ENCODE data around the gene ACSL1. TPM values are rescaled to one million over a fixed set of nuclear protein-coding genes. Genes with fewer than 3 reads are reported as not detected.
A peak's percentile ranks its signal among the peaks of the same experiment; 100 is the strongest.
"Not testable (repeated sequence)": the region's sequence is repeated elsewhere in the genome, so short reads cannot be mapped to it uniquely, and the experiment has no call there.

Gene ACSL1
- polyA plus RNA-seq, 3 donors: 43.8 to 61.2 (median 51.9) TPM

DNA sequence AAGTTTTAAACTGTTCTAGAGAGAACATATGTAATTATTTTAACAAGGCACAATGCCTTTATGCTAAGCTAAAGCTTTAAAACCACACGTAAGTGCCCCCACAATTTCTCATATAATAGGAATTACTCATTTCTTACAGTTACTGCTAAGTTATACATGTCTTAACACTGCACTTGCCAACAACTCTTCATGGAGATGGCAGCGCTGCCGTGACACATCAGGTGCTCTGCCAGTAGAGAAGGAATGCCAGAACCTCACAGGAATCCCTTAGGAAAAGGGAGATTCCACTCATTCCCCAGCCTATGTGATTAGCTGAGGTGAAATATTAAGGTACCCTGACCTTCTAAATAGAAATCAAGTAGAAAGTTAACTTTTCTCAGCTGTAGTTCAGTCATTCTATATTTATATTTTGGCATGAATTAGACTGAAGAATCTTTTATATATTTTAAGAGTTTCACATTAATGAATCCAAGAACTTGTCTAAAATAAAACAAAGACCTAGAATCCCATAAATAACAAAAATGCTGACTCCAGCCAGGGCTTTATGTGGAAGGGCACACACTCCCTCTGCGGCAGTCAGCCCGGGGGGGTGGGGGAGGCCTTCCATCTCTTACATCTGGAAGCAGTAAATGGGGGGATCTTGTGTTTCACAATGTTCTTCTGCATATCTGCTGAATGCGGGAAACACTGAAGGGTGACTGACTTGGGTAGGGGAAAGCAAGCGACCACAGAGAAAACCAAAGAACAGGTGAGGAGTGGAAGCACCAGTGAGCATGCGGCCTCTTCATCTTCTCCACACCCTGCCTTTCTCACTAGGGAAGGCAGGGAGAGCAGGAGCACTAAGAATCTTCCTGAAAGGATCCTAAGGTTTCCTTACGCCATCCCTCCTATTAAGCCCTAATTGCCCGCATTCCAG lies 23.7 kb downstream of the ACSL1 start:
- no peak for DNase-seq (ENCODE audit: extremely low read depth in 1 of 11, low read depth in 9 of 11, low spot score in 4 of 11)

DNA sequence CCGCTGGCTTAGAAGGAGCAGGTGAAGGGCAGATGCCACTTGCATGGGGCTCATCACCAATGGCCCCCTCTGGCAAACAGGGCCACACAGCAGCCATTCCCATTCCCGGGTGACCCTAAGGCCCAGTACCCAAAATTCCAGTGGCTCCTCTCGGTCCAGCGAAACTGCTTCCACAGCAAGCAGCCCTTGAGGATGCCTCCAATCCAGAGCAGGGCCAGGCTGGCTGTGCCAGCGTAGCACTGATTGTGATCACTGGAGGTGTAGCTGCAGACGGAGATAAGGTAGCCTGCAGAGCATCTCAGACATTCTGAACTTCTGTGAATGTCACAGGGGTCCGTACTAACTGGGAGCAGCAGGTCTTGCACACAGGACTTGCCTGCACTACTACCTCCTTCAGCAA lies 27.3 kb downstream of the ACSL1 start:
- DNase-seq (ENCODE audit: extremely low read depth in 1 of 11, low read depth in 9 of 11, low spot score in 4 of 11): no peak

DNA sequence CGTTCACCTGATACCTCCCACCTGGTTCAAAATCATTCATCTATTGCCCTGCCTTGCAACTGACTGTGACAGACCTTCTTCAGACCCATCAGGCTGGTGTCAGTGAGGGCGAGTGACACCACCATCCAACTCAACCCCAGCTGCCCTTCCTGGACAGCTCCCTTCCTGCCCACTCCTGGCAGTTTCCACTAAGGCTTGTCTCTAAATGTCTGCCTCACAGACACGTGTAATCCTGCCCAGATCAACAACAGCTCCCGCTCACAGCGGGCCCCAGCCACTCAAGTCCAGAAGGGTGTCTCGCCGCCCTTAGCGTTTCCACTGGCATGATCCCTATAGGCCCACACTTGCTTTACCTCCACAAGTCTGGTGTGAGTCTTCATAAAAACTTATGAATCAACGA lies 28.9 kb downstream of the ACSL1 start:
- DNase-seq (ENCODE audit: extremely low read depth in 1 of 11, low read depth in 9 of 11, low spot score in 4 of 11): no peak

DNA sequence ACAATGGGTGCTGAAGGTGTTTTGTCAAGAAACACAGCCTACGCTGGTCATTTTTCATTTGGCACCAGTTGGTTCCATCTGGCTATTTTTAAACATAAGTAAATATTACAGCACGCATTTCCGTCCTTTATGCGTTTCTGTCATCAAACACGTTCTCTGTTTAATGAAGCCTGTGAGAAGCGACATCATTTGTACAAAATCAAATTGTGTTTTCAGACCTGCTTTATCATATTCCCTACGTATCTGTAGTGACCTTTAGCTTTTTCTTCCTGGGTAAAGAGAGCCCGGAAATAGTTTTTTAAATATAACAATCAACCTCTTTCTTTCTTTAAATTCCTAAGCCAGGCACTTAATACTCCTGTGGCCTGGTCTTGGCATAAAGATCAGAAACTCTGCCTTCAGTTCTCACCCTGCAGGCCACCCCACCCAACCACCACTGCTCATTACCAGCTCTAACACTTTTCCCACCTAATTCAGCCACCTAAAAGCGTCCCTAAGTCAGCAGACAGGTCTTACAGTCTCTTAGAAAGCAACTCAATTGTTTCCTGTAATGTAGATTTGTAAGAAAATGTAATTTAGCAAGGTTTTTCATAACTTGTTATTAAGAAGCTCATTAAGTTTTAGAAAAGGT lies 30.4 kb downstream of the ACSL1 start:
- no peak for DNase-seq (ENCODE audit: extremely low read depth in 1 of 11, low read depth in 9 of 11, low spot score in 4 of 11)

DNA sequence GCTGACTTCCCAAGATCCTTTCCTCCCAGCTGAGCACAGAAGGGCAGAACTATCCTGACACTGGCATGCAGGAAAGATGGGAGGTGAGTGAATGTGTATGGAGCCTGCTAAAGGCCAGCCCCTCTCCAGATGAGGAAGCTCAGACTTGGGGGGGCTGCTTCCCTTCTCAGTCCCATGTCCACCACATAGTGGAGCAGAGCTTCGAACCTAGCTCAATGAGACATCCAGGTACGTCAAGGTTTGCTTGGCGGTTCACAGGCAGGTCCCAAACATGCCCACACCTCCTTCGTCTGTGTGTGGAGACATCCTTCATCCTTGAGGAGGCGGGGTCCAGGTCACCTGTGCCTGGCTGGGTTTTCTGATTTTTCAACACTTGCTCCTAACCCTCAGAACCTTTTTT lies 31.3 kb downstream of the ACSL1 start:
- no peak for DNase-seq (ENCODE audit: extremely low read depth in 1 of 11, low read depth in 9 of 11, low spot score in 4 of 11)

DNA sequence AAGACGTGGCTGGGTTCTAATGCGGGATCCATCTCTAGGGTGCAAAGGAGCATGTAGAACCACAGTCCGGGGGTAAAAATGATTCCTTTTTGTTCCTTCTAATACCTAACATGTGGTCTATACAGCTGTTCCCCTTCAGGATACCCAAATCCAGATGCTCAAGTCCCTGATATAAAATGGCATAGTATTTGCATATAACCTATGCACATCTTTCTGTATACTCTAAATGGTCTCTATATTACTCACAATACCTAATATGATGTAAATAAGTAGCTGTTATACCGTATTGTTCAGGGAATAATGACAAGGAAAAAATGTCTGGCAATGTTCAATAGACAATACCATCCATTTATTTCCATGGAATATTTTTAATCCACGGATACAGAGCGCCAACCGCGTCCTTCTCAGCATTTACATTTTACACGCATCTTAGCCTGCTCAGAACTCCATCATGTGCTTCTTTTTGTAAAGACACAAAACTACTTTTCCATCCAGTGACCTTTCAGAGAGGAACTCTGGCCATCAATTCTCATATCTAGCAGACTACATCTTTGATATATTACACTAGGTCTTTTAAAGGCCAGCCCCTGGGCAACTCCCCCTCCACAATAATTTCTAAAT lies 31.9 kb downstream of the ACSL1 start:
- DNase-seq (ENCODE audit: extremely low read depth in 1 of 11, low read depth in 9 of 11, low spot score in 4 of 11): no peak

DNA sequence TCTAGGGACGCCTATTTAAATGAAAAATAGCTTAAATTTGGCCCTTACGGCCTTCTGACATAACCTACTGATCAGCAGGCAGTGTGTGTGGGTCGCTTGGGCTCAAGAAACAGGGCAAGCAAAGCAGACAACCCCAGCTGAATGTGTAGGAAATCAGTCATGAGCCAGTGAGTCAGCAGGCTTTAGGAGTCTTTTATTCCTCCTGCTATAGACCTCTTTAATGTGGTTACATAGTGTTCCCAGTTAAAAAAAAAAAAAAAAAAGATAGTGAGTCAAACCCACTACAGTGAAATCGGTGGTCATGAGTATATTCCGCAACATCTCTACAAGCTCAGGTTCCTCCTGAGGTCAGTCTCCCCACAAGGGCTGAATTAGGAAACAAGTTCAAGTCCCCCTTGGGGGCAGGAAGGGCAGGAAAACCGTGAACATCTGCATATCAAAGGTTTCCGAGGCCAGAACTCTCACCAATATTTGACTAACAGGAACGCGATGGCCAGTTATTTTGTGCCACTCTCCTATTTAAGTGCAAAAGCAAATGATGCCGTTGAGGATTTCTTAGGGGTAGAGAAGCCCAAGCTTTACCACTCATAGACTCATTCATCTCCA lies 32.7 kb downstream of the ACSL1 start:
- no peak for DNase-seq (ENCODE audit: extremely low read depth in 1 of 11, low read depth in 9 of 11, low spot score in 4 of 11)

DNA sequence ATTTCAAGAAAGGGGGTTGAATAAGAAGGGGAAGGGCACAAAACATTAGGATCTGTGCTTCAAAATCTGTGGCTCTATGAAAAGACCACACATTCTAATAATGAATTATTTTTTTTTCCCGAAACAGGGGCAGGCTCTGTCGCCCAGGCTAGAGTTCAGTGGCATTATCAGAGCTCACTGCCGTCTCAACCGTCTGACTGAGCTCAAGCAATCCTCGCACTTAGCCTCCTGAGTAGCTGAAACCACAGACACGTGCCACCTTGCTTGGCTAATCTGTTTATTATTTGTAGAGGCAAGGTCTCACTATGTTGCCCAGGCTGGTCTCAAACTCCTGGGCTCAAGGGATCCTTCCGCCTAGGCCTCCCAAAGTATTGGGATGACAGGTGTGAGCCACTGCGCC lies 33.4 kb downstream of the ACSL1 start:
- DNase-seq (ENCODE audit: extremely low read depth in 1 of 11, low read depth in 9 of 11, low spot score in 4 of 11): no peak

DNA sequence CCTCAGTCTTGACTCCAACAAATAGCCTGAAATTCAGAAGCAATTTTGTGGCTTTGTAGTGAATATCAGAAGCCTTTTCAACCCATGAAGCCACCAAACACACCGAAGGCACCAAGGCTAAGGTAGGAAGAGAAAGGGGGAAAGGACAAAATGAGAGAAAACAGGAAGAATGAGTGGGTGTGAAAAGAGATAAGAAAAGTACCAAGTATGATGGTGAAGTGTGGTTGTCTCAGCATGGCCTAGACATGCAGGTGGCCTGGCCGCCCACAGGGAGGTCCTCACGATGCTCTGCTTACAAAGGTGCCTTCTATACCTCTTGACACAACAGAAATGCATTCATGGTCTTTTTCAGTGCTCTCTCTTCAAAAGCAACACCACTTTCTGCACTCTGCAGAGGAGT lies 34.9 kb downstream of the ACSL1 start:
- DNase-seq (ENCODE audit: extremely low read depth in 1 of 11, low read depth in 9 of 11, low spot score in 4 of 11): no peak

DNA sequence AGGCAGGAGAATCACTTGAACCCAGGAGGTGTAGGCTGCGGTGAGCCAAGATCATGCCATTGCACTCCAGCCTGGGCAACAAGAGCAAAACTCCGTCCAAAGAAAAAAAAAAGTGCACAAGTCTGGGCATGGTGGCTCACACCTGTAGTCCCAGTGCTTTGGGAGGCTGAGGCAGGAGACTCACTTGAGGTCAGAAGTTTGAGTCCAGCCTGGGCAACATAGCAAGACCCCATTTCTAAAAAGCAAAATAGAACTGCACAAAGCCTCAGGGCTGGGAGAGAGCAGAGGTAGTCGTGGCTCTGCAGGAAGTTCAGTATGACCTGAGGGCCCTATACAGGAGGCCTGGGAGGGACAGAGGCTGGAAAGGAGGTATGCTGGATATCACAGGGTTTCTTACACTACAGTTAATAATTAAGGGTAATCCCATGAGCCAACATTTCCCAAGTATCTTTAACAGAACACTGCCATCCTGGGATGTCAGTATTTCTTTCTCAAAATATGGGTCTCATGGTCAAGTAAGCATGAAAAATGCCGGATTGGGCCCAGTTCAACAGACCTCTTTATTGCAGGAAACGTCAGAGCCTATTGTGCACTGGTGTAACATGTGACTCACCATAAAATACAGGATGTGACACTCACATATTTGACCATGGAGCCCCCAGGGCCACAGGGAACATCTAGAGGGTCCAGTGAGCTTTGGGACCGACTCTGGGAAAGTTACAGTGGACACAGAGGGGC lies 37.8 kb downstream of the ACSL1 start:
- DNase-seq (ENCODE audit: extremely low read depth in 1 of 11, low read depth in 9 of 11, low spot score in 4 of 11): peak in 1 of 11 donors; percentile 35

DNA sequence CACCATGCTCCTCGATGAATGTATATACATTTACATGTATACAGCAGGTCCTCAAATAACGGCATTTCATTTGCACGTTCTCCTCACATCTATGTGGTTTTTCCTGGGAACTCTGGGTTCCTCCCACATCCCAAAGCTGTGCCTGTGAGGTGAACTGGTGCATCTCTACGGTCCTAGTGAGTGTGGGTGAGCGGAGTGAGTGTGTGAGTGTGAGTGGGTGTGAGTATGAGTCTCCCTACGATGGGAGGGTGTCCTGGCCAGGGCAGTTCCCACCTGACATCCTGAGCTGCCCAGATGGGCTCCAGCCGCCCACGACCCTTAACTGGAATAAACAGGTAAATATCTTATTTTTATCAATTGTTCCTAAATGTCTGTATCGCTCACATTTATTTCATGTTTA lies 40.0 kb downstream of the ACSL1 start:
- no peak for DNase-seq (ENCODE audit: extremely low read depth in 1 of 11, low read depth in 9 of 11, low spot score in 4 of 11)

DNA sequence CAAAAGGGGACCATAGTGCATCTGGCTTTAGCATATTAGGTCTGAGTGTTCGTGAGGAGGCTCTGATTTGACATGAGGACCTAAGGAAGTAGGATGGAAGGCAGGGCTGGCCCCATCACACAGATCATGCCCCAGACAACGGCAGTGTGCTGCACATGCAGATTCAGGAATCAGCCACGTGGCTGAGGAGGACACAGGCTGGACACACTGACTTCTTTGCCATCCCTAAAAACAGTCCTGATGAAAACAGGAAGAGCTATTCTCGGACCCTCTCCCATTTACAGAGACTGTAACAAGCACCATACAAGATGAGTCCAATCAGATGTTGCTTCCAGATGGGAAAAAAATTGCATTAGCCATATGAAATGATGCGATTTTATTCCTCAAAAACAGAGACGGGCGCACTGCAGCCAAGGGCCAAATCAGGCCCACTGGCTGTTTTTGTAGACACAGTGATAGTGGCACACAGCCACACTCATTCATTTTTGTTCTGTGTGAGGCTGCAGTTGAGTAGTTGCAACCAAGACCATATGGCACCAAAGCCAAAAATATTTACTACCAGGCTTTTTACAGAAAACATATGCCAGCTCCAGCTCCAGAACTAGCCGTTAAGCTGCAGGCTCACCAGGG lies 41.0 kb downstream of the ACSL1 start:
- no peak for DNase-seq (ENCODE audit: extremely low read depth in 1 of 11, low read depth in 9 of 11, low spot score in 4 of 11)

DNA sequence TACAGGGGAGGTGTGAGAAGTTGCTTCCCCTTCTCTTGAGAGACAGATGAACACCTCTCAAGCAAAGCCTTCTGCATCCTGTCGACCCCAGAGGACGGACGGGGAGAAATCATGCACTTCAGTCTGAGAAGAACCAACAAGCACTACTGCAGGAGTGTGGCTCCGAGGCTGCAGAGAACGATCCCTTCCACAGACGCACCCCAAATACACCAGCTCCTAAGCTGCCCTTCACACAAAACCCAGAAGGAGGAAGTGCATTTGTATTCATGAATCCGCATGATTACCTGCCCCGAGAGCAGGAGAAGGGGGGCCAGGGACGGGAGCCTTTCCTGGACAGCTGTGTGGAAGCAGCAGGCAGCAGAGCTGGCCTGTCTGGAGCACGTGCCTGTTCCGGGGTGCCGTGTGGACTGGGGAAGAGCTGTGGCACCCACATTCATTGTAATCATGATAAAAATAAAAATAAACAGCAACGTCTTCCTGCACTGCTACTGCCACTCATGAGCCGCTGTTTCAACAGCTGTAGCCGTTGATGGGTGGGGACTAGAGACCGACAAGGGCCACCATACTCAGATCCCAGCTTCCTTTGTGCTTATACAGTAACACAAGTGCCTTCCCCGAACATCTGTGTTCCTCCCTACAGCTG lies 42.9 kb downstream of the ACSL1 start:
- DNase-seq (ENCODE audit: extremely low read depth in 1 of 11, low read depth in 9 of 11, low spot score in 4 of 11): no peak

DNA sequence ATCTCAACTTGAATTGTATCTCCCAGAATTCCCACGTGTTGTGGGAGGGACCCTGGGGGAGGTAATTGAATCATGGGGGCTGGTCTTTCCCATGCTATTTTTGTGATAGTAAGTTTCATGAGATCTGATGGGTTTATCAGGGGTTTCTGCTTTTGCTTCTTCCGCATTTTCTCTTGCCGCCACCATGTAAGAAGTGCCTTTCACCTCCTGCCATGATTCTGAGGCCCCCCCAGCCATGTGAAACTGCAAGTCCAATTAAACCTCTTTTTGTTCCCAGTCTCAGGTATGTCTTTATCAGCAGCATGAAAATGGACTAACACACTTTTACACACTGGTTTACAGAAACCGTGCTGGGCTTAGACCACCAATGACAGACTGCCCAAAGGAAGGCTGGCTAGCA lies 46.6 kb downstream of the ACSL1 start:
- not testable (repeated sequence) for DNase-seq (ENCODE audit: extremely low read depth in 1 of 11, low read depth in 9 of 11, low spot score in 4 of 11)

DNA sequence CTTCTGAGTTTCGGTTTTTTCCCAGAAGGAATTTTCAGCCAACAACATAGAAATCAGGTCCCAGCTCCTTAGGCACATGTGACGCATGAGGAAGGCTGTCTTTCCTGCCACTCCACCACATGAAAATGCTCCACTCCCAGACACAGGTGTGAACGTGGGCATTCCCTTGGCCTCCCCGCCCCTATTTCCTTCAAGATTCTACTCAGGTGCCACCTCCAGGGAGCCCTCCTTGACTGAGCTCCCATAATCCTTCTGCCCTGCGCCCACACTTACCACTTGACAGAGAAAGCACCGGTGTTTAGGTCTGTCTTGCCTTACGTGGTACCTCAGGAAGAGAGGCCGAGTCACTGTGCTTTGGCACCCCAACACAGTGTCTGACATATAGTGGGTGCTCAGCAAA lies 47.4 kb downstream of the ACSL1 start:
- DNase-seq (ENCODE audit: extremely low read depth in 1 of 11, low read depth in 9 of 11, low spot score in 4 of 11): no peak

DNA sequence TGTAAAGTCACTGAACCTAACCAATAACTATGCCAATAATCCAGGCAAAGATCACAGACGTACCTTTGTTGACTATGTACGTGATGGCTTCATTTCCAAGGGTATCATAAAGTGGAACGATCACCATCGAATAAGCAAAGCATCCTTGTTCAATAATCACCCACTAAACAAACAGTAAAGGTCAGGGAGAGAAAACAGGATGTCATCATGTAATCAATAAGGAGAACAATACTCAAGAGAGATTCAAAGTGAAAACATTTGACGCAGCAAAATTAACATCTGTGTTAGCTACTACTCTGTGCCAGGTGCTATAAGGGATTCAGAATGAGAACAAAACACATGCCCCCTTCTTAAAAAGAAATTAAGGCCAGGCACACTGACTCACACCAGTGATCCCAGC lies 48.9 kb downstream of the ACSL1 start:
- no peak for DNase-seq (ENCODE audit: extremely low read depth in 1 of 11, low read depth in 9 of 11, low spot score in 4 of 11)

DNA sequence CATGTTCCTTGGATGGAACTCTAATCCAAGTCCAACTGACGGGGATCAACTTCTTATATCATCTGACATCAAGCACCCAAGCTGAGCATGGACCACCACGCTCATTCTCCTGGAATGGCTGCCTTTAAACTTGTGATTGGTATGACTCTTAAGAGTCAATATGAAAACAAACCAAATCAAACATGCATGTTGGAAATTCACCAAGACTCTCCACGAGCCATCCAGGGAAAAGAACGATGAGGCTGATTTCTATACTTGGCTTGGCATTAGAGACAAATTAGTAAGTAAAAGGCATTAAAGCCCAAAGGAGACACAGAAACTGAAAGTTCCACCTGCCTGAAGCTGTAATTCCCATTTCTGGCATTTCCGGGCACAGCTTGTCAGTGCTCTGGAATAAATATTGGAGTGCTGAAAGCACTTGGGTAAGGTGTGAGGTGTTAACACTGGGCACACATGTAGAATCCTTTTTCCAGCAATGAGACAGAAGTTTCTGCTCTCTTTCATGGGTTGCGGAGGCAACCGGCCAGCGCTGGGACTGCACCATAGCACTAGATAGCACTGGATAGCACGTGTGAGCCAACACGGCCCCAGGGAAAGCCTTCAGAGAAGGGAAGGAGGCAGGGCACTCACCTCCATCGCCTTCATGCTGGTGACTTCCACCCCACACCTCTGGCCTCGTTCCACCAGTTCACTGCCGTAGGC lies 49.8 kb downstream of the ACSL1 start:
- no peak for DNase-seq (ENCODE audit: extremely low read depth in 1 of 11, low read depth in 9 of 11, low spot score in 4 of 11)

DNA sequence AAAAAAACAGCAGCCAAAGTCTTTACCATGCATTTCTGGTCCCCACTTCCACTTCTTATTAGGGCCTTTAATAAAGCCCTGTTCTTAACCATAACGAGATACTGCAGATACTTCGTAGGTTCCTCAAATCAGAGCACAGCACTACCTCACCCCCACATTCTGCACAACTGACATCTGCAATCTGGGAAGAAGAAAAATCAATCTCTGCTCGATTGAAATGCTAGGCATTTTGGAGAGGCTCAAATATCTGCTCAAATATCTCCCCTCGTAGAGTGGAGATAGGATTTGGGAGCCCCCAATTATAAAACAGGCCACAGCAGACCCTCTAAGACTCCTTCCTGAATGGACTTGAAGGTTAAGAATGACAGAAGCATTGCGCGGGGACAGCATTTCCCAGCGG lies 51.6 kb downstream of the ACSL1 start:
- no peak for DNase-seq (ENCODE audit: extremely low read depth in 1 of 11, low read depth in 9 of 11, low spot score in 4 of 11)

Data from renal cortex interstitium (tissue), 11 donors.